Esophagus (tissue), 2 donors: Measurements from ENCODE around the gene GPSM3. TPM values are rescaled to one million over a fixed set of nuclear protein-coding genes. Genes with fewer than 3 reads are reported as not detected.
"Not testable (repeated sequence)": the region's sequence is repeated elsewhere in the genome, so short reads cannot be mapped to it uniquely, and the experiment has no call there.

ENCODE experiments used
- H3K27ac ChIP-seq, 2 donors: one replicate each; pipeline ENCODE4 v1.5.1; 2013; ENCODE audit warnings: low read depth in 2 of 2, mild to moderate bottlenecking in 2 of 2, inconsistent platforms in 1 of 2, low read length in 1 of 2, moderate library complexity in 1 of 2
- H3K27me3 ChIP-seq, 2 donors: one replicate each; pipeline ENCODE4 v1.6.1; 2013; ENCODE audit warnings: low read length in 2 of 2, control low read depth in 1 of 2, mild to moderate bottlenecking in 1 of 2; ENCODE audit not compliant: insufficient read depth in 2 of 2, control insufficient read depth in 1 of 2
- H3K36me3 ChIP-seq, 2 donors: one replicate each; pipeline ENCODE4 v1.6.1; 2013; ENCODE audit warnings: low read length in 1 of 2; ENCODE audit not compliant: control insufficient read depth in 2 of 2, insufficient read depth in 2 of 2
- H3K4me1 ChIP-seq, 2 donors: one replicate each; pipeline ENCODE4 v1.6.1; 2013; ENCODE audit warnings: low read length in 1 of 2; ENCODE audit not compliant: control insufficient read depth in 2 of 2, insufficient read depth in 2 of 2
- H3K4me3 ChIP-seq, 2 donors: one replicate each; pipeline ENCODE4 v1.5.1; 2013; ENCODE audit warnings: low read length in 2 of 2, mild to moderate bottlenecking in 2 of 2, low read depth in 1 of 2, moderate library complexity in 1 of 2
- H3K9me3 ChIP-seq, 2 donors: one replicate each; pipeline ENCODE4 v1.6.1; 2013; ENCODE audit warnings: mild to moderate bottlenecking in 2 of 2, low read depth in 1 of 2, low read length in 1 of 2, moderate library complexity in 1 of 2; ENCODE audit not compliant: control insufficient read depth in 2 of 2, insufficient read depth in 1 of 2
- WGBS, 2 donors: extraction: QIAGEN DNeasy Blood & Tissue Kit; methylation state at CpG; one replicate each; pipeline ENCODE4 v1.1.7; 2013; 5-methylcytosine and 5-hydroxymethylcytosine counted together
- polyA plus RNA-seq, 2 donors: library from polyadenylated mRNA; stranded (reverse); fragments of 200-250 nt; gene quantifications; one replicate each; pipeline ENCODE4 v1.2.3, GENCODE V29; 2013
- donor health status: healthy with polysubstance abuse.
- donor health status: Bipolar disorder and iron deficiency.

GPSM3 gene
- polyA plus RNA-seq, 2 donors: 4.0 to 4.6 TPM

GRCh38 chr6:32194825-32195651 lies 2.6 kb upstream of the GPSM3 start:
- no peaks in the 10 kb centered on the region for H3K9me3 ChIP-seq
- H3K4me3 ChIP-seq: peak overlapping the region; percentile 19 to 30
- WGBS, 2 donors: 16 to 18% methylated on average over 15 of the region's 15 CpGs
- peaks cover 0 to 10% of the 10 kb centered on the region in 2 donors for H3K4me1 ChIP-seq
- H3K27me3 ChIP-seq: no peaks in the 10 kb centered on the region
- peak overlapping the region; percentile 83 to 91 for H3K27ac ChIP-seq
- H3K36me3 ChIP-seq: no peaks in the 10 kb centered on the region

DNA sequence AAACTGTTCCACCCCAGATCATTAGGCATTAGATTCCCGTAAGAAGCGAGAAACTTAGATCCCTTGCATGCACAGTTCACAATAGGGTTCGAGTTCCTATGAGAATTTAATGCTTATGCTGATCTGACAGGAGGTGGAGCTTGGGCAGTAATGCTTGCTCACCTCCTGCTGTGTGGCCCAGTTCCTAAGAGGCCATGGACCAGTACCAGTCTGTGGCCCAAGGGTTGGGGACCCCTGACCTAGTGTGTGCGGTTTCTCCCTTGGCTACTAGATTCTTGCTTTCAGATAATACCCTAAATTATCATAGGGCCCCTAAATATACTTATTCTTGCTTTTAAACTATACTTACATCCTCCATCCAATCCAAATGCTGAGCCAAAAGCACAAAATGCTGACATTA lies 1.9 kb upstream of the GPSM3 start:
- Histone ChIP-seq H3K36me3 (no peaks in the 10 kb centered on the region), H3K4me3 (no peak overlapping the region), H3K4me1 (peaks cover 0 to 10% of the 10 kb centered on the region in 2 donors), H3K27me3 (no peaks in the 10 kb centered on the region), H3K9me3 (no peaks in the 10 kb centered on the region), H3K27ac (no peak overlapping the region)
- WGBS, 2 donors: 92% methylated on average over 4 of the region's 4 CpGs

GRCh38 chr6:32193096-32193495 lies 653 bp upstream of the GPSM3 start:
- not testable (repeated sequence) for H3K9me3 ChIP-seq, H3K4me3 ChIP-seq, H3K4me1 ChIP-seq, H3K36me3 ChIP-seq, H3K27me3 ChIP-seq
- 81 to 84% methylated on average over 13 of the region's 13 CpGs for WGBS, 2 donors
- H3K27ac ChIP-seq: peak overlapping the region; percentile 71 to 85

DNA sequence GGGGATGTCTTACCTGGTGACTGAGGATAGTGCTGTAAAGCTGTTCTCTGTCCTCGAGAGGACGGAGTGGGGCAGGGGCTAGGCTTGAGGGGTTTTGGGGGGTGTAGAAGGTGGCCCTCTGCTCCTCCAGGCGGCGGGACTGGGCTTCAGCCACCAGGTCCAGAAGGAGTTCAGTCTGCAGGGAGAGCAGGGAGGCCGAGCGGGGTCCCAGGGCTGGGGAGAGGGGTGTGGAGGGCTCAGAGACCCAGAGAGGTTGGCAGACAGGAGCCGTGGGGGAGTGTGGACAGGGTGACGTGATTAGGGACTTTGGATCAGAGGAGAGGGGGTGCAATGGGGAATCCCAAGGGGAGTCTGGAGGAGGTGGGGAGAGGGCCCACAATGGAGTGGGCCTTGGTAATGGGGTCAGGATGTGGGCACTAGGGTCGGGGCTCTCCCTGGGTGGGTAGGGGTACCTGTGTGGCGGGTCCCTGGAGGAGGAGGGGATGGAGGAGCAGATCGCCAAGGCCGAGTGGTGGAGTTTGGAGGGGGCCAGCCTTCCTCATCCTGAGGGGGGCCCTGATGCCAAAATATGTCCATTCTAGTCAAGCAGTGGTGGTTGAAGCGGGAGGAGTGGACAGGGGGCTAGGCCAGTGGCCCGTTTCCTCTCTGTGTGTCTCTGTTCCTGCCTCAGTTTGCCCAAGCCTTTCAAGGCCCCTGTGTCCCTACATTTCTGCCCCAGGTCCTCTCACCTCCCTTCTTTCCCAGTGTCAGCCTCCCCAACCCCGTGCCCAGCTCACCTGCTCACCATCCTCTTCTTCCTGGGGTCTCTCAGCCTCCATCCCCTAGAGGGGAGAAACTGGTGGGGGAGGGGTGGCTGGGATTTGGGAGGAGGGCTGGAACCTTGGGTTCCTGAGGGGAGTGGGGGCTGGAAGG lies 491 bp downstream of the GPSM3 start:
- Histone ChIP-seq H3K36me3 (peaks cover 0 to 6% of the 10 kb centered on the region in 2 donors), H3K27me3 (no peaks in the 10 kb centered on the region), H3K27ac (peak overlapping the region; percentile 80 to 85), H3K9me3 (no peaks in the 10 kb centered on the region), H3K4me3 (peak overlapping the region; percentile 12 to 42), H3K4me1 (peaks cover 3 to 13% of the 10 kb centered on the region in 2 donors)
- WGBS, 2 donors: 63 to 67% methylated on average over 13 to 15 of the region's 15 CpGs

- 77 to 80% methylated on average over 8 of the region's 8 CpGs for WGBS, 2 donors
- Histone ChIP-seq H3K27me3 (no peaks in the 10 kb centered on the region), H3K4me1 (peaks cover 3 to 6% of the 10 kb centered on the region in 2 donors), H3K9me3 (no peaks in the 10 kb centered on the region), H3K36me3 (peaks cover 0 to 12% of the 10 kb centered on the region in 2 donors), H3K27ac (peak overlapping the region; percentile 85 to 97), H3K4me3 (peak overlapping the region in 1 of 2 donors; percentile 12)
These were observed 1.3 kb downstream of the GPSM3 start for GRCh38 chr6:32190911-32191677.

DNA sequence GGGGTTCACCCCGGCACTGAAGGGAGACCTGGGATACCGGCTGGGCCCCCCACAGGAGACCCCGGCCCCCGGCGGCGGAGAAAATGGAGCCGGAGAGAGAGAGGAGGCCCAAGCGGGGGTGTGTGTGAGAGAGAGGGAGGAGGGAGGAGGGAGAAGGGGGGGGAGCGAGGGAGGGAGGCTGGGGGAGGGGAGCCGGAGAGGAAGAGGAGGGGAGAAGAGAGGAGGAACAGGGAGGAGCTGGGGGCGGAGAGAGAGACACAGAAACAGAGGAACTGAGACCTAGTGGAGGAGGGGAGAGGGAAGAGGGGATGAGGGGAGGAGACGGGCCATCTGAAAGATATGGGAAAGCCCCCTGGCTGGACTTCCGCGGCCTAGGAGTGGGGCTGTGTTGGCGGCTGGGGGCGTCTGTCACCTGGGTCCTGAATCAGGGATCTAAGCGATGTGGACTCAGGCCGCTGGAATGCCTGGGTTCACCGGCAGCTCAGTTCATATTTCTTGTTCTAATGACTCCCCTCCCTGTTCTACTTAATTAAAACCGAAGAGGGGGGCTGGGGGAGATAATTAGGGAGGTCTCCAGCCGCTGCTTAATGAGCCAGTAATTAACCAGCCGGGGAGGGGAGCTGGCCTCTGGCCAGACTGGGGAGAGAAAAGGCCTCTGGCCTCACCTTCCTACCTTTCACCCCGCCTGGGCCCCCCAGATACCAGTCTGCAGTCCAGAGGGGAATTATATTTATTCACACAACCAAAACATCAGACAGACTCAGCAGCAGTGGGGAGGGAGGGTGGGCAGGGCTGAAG lies 2.2 kb downstream of the GPSM3 start, which contains the start of gene PBX2:
TSS of gene PBX2 (minus strand) at position 149 of the 798 bp plus-strand sequence. CDS start 287 bp downstream, outside the sequence.
- WGBS, 2 donors: 0 to 3% methylated on average over 17 to 23 of the region's 23 CpGs
- Histone ChIP-seq H3K36me3 (peaks cover 0 to 12% of the 10 kb centered on the region in 2 donors), H3K27ac (peak within 1 kb of the TSS; percentile 88 to 97), H3K9me3 (no peaks in the 10 kb centered on the region), H3K4me1 (peaks cover 3 to 6% of the 10 kb centered on the region in 2 donors), H3K27me3 (no peaks in the 10 kb centered on the region), H3K4me3 (peak within 1 kb of the TSS; percentile 58 to 71)

- no peaks in the 10 kb centered on the region for H3K27me3 ChIP-seq
- H3K4me1 ChIP-seq: peaks cover 3 to 6% of the 10 kb centered on the region in 2 donors
- WGBS, 2 donors: 1 to 28% methylated on average over 8 to 23 of the region's 23 CpGs
- peaks cover 0 to 12% of the 10 kb centered on the region in 2 donors for H3K36me3 ChIP-seq
- H3K4me3 ChIP-seq: peak overlapping the region; percentile 56 to 71
- no peaks in the 10 kb centered on the region for H3K9me3 ChIP-seq
- peak overlapping the region; percentile 88 to 97 for H3K27ac ChIP-seq
These were observed 2.7 kb downstream of the GPSM3 start for GRCh38 chr6:32189742-32190053.

- 2 to 3% methylated on average over 10 of the region's 10 CpGs for WGBS, 2 donors
- H3K36me3 ChIP-seq: peaks cover 0 to 12% of the 10 kb centered on the region in 2 donors
- no peaks in the 10 kb centered on the region for H3K27me3 ChIP-seq
- peak overlapping the region; percentile 56 to 71 for H3K4me3 ChIP-seq
- peaks cover 3 to 6% of the 10 kb centered on the region in 2 donors for H3K4me1 ChIP-seq
- H3K27ac ChIP-seq: peak overlapping the region; percentile 88 to 97
- no peaks in the 10 kb centered on the region for H3K9me3 ChIP-seq
These were observed 3.2 kb downstream of the GPSM3 start for GRCh38 chr6:32189069-32189741.
